ENCODE data around the gene SHROOM3. TPM values are rescaled to one million over a fixed set of nuclear protein-coding genes. Genes with fewer than 3 reads are reported as not detected.

The SHROOM3 gene
- total and polyA plus RNA-seq, 2 experiments from 2014 or later = 11.3 to 73.5 TPM

DNA sequence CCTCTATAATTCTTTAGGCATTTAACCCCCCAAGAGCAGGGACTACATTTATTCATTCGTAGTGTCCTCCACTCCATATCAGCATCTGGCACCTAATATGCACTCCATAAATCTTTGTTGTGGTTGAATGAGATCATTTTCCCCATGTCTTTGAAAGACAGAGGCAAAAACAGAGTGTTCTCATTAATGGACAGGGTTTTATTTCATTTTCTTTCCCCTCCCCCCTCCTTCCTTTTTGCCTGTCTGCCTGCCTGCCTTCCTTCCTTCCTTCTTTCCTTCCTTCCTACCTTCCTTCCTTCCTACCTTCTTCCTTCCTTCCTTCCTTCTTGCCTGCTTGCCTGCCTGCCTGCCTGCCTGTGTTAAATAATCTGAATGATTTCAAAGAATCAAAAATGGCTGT lies 83.2 kb downstream of the SHROOM3 start:
- Histone ChIP-seq H3K4me2 (no peak overlapping the region), H3K4me3 (no peak overlapping the region), H4K20me1 (replicated peaks; ENCODE audit: insufficient read depth) (no peaks in the 10 kb centered on the region), H3K27me3 (ENCODE audit: insufficient read depth) (no peaks in the 10 kb centered on the region), H3K79me2 (replicated peaks; ENCODE audit: insufficient read depth) (no peaks in the 10 kb centered on the region), H3K27ac (ENCODE audit: low read depth) (no peak overlapping the region), H3K4me1 (ENCODE audit: insufficient read depth) (peaks cover 5% of the 10 kb centered on the region; the same call in 1 of the 2 replicates), H3K9me2 (ENCODE audit: insufficient read depth) (no peaks in the 10 kb centered on the region), H3F3A (replicated peaks; ENCODE audit: low read depth) (no peaks in the 10 kb centered on the region; the same call in 1 of the 2 replicates), H2AFZ (no peak overlapping the region; the same call in 1 of the 2 replicates), H3K36me3 (ENCODE audit: insufficient read depth) (0 out of 2 replicates have a peak, but pooled peaks cover 5% of the 10 kb centered on the region)
- Mint-ChIP-seq H3K27me3 (ENCODE audit: insufficient read depth, low read depth, poor library complexity) (peaks cover 2% of the 10 kb centered on the region), H3K4me1 (peaks cover 7% of the 10 kb centered on the region; the same call in 2 of the 3 replicates), H3K9me3 (peaks cover 14% of the 10 kb centered on the region; the same call in 2 of the 3 replicates), H3K27ac (peak overlapping the region; percentile 15; the same call in 1 of the 2 replicates), H3K36me3 (ENCODE audit: low read depth) (peaks cover 9% of the 10 kb centered on the region; the same call in 2 of the 3 replicates), H3K4me3 (no peak overlapping the region)
- TF ChIP-seq CREB1 (CRISPR knock-in tag; IDR thresholded peaks at IDR 0.05; ENCODE audit: low read depth) = no peak
- TF ChIP-seq STAT1 (IDR thresholded peaks at IDR 0.05; ENCODE audit: unreplicated experiment) = no peak
- TF ChIP-seq EZH2 (IDR thresholded peaks at IDR 0.05; ENCODE audit: low read depth, unreplicated experiment) = no peak
- TF ChIP-seq, protein P1, sequence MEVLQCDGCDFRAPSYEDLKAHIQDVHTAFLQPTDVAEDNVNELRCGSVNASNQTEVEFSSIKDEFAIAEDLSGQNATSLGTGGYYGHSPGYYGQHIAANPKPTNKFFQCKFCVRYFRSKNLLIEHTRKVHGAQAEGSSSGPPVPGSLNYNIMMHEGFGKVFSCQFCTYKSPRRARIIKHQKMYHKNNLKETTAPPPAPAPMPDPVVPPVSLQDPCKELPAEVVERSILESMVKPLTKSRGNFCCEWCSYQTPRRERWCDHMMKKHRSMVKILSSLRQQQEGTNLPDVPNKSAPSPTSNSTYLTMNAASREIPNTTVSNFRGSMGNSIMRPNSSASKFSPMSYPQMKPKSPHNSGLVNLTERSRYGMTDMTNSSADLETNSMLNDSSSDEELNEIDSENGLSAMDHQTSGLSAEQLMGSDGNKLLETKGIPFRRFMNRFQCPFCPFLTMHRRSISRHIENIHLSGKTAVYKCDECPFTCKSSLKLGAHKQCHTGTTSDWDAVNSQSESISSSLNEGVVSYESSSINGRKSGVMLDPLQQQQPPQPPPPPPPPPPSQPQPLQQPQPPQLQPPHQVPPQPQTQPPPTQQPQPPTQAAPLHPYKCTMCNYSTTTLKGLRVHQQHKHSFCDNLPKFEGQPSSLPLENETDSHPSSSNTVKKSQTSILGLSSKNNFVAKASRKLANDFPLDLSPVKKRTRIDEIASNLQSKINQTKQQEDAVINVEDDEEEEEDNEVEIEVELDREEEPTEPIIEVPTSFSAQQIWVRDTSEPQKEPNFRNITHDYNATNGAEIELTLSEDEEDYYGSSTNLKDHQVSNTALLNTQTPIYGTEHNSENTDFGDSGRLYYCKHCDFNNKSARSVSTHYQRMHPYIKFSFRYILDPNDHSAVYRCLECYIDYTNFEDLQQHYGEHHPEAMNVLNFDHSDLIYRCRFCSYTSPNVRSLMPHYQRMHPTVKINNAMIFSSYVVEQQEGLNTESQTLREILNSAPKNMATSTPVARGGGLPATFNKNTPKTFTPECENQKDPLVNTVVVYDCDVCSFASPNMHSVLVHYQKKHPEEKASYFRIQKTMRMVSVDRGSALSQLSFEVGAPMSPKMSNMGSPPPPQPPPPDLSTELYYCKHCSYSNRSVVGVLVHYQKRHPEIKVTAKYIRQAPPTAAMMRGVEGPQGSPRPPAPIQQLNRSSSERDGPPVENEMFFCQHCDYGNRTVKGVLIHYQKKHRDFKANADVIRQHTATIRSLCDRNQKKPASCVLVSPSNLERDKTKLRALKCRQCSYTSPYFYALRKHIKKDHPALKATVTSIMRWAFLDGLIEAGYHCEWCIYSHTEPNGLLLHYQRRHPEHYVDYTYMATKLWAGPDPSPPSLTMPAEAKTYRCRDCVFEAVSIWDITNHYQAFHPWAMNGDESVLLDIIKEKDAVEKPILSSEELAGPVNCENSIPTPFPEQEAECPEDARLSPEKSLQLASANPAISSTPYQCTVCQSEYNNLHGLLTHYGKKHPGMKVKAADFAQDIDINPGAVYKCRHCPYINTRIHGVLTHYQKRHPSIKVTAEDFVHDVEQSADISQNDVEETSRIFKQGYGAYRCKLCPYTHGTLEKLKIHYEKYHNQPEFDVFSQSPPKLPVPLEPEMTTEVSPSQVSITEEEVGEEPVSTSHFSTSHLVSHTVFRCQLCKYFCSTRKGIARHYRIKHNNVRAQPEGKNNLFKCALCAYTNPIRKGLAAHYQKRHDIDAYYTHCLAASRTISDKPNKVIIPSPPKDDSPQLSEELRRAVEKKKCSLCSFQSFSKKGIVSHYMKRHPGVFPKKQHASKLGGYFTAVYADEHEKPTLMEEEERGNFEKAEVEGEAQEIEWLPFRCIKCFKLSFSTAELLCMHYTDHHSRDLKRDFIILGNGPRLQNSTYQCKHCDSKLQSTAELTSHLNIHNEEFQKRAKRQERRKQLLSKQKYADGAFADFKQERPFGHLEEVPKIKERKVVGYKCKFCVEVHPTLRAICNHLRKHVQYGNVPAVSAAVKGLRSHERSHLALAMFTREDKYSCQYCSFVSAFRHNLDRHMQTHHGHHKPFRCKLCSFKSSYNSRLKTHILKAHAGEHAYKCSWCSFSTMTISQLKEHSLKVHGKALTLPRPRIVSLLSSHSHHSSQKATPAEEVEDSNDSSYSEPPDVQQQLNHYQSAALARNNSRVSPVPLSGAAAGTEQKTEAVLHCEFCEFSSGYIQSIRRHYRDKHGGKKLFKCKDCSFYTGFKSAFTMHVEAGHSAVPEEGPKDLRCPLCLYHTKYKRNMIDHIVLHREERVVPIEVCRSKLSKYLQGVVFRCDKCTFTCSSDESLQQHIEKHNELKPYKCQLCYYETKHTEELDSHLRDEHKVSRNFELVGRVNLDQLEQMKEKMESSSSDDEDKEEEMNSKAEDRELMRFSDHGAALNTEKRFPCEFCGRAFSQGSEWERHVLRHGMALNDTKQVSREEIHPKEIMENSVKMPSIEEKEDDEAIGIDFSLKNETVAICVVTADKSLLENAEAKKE (CRISPR knock-in tag; IDR thresholded peaks at IDR 0.05) = no peak
- TF ChIP-seq CTCF (conservative IDR thresholded peaks at IDR 0.05; ENCODE audit: low read depth in 2 of 2) = no peak
- TF ChIP-seq, protein P2, sequence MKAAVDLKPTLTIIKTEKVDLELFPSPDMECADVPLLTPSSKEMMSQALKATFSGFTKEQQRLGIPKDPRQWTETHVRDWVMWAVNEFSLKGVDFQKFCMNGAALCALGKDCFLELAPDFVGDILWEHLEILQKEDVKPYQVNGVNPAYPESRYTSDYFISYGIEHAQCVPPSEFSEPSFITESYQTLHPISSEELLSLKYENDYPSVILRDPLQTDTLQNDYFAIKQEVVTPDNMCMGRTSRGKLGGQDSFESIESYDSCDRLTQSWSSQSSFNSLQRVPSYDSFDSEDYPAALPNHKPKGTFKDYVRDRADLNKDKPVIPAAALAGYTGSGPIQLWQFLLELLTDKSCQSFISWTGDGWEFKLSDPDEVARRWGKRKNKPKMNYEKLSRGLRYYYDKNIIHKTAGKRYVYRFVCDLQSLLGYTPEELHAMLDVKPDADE (IDR thresholded peaks at IDR 0.05) = no peak
- no peak for TF ChIP-seq JUNB (IDR thresholded peaks at IDR 0.05; ENCODE audit: unreplicated experiment)
- no peak for TF ChIP-seq ZNF114 (CRISPR knock-in tag; IDR thresholded peaks at IDR 0.05)
- no peak for TF ChIP-seq NANOG (IDR thresholded peaks at IDR 0.05; ENCODE audit: borderline replicate concordance)
- TF ChIP-seq ZNF331 (CRISPR knock-in tag; IDR thresholded peaks at IDR 0.05; ENCODE audit: low read depth) = no peak
- TF ChIP-seq POLR2AphosphoS5 (IDR thresholded peaks at IDR 0.05; ENCODE audit: low read depth) = no peak
- no peak for TF ChIP-seq REST (IDR thresholded peaks at IDR 0.05; ENCODE audit: unreplicated experiment)
- DNase-seq (ENCODE audit: low spot score) (no peak), ATAC-seq (no peak)

All from GM23338 (cell line).